Vagina (tissue), 2 donors: ENCODE measurements around the gene ZMIZ1. TPM values are rescaled to one million over a fixed set of nuclear protein-coding genes. Genes with fewer than 3 reads are reported as not detected.

Experiments used
- DNase-seq, 2 donors: peaks; one replicate each; pipeline ENCODE4 v3.0.0-alpha.2; 2017; ENCODE audit errors: extremely low spot score in 2 of 2
- H3K27ac ChIP-seq: fragments of 200-600 bp; sonication (generic); one replicate; pipeline ENCODE4 v1.5.1; 2019
- H3K27me3 ChIP-seq: fragments of 200-600 bp; sonication (generic); one replicate; pipeline ENCODE4 v1.5.1; 2019
- H3K36me3 ChIP-seq, 2 donors: fragments of 200-600 bp; sonication (generic); one replicate each; pipeline ENCODE4 v1.5.1; 2017 to 2019
- H3K4me1 ChIP-seq: fragments of 200-600 bp; sonication (generic); one replicate; pipeline ENCODE4 v1.5.1; 2019
- H3K4me3 ChIP-seq, 2 donors: fragments of 200-600 bp; sonication (generic); 1 replicate in 1 of 2; 2 replicates in 1 of 2; pipeline ENCODE4 v1.5.1; 2016 to 2019
- H3K9me3 ChIP-seq: fragments of 200-600 bp; sonication (generic); one replicate; pipeline ENCODE4 v1.5.1; 2019
- CTCF ChIP-seq, 3 experiments: fragments of 450-650 bp in 2 of 3; fragments of 200-600 bp in 1 of 3; sonication (generic) in 1 of 3; IDR thresholded peaks; one replicate each; pipeline ENCODE4 v1.5.1; 2017 to 2019; ENCODE audit warnings: antibody characterized with exemption in 3 of 3, mild to moderate bottlenecking in 2 of 3, moderate library complexity in 2 of 3
- POLR2A ChIP-seq, 2 donors: fragments of 450-650 bp; IDR thresholded peaks; one replicate each; pipeline ENCODE4 v1.6.1; 2017; ENCODE audit warnings: antibody characterized with exemption in 2 of 2, mild to moderate bottlenecking in 2 of 2, moderate library complexity in 2 of 2
- POLR2AphosphoS5 ChIP-seq, 2 donors: sonication (generic); formaldehyde crosslinking; IDR thresholded peaks; one replicate each; pipeline ENCODE4 v1.9.0; 2017; ENCODE audit warnings: antibody characterized with exemption in 2 of 2, mild to moderate bottlenecking in 2 of 2, low read depth in 1 of 2; ENCODE audit not compliant: insufficient read depth in 1 of 2
- intact Hi-C: fragments of 100-400 bp; cut with DNase I; formaldehyde crosslinking; loops from one replicate; pipeline ENCODE4 v1.15.1; 2023
- total RNA-seq: library from RNA; depleted of rRNA; stranded (reverse); fragments of >200 nt; gene quantifications from one replicate; pipeline ENCODE4 v1.2.3, GENCODE V29; 2016

The ZMIZ1 gene
- total RNA-seq, 1 donor from 2014 or later, result 61.4 TPM

GRCh38 chr10:79028056-79028430 is 40.7 kb upstream of the ZMIZ1 start:
- intact Hi-C loops, result no loop called here
- no peaks in the 10 kb centered on the region for H3K27me3 ChIP-seq
- DNase-seq, result no peak
- H3K9me3 ChIP-seq, result no peaks in the 10 kb centered on the region
- TF ChIP-seq POLR2A (IDR thresholded peaks at IDR 0.05), result no peak
- no peak for TF ChIP-seq CTCF (IDR thresholded peaks at IDR 0.05)
- TF ChIP-seq POLR2AphosphoS5 (IDR thresholded peaks at IDR 0.05; ENCODE audit: insufficient read depth in 1 of 2, low read depth in 1 of 2), result no peak
- no peaks in the 10 kb centered on the region for H3K4me1 ChIP-seq
- H3K4me3 ChIP-seq, result no peak overlapping the region
- no peak overlapping the region for H3K27ac ChIP-seq
- H3K36me3 ChIP-seq, result no peaks in the 10 kb centered on the region

GRCh38 chr10:79028451-79029010 is 40.2 kb upstream of the ZMIZ1 start:
- Histone ChIP-seq H3K9me3 (no peaks in the 10 kb centered on the region), H3K4me3 (no peak overlapping the region), H3K4me1 (no peaks in the 10 kb centered on the region), H3K27ac (no peak overlapping the region), H3K36me3 (no peaks in the 10 kb centered on the region), H3K27me3 (no peaks in the 10 kb centered on the region)
- no peak for TF ChIP-seq CTCF (IDR thresholded peaks at IDR 0.05)
- no peak for TF ChIP-seq POLR2A (IDR thresholded peaks at IDR 0.05)
- no peak for TF ChIP-seq POLR2AphosphoS5 (IDR thresholded peaks at IDR 0.05; ENCODE audit: insufficient read depth in 1 of 2, low read depth in 1 of 2)
- intact Hi-C loops, result no loop called here
- DNase-seq, result no peak

- H3K9me3 ChIP-seq, result no peaks in the 10 kb centered on the region
- no peak for DNase-seq
- H3K27me3 ChIP-seq, result no peaks in the 10 kb centered on the region
- TF ChIP-seq CTCF (IDR thresholded peaks at IDR 0.05), result no peak
- no peak for TF ChIP-seq POLR2AphosphoS5 (IDR thresholded peaks at IDR 0.05; ENCODE audit: insufficient read depth in 1 of 2, low read depth in 1 of 2)
- no peak for TF ChIP-seq POLR2A (IDR thresholded peaks at IDR 0.05)
- no peaks in the 10 kb centered on the region for H3K4me1 ChIP-seq
- no peak overlapping the region for H3K27ac ChIP-seq
- H3K36me3 ChIP-seq, result no peaks in the 10 kb centered on the region
- intact Hi-C loops, result no loop called here
- H3K4me3 ChIP-seq, result no peak overlapping the region
Observed at GRCh38 chr10:79029478-79030390, 39.0 kb upstream of the ZMIZ1 start.

- Histone ChIP-seq H3K27ac (no peak overlapping the region), H3K4me3 (no peak overlapping the region), H3K9me3 (no peaks in the 10 kb centered on the region), H3K4me1 (no peaks in the 10 kb centered on the region), H3K27me3 (no peaks in the 10 kb centered on the region), H3K36me3 (no peaks in the 10 kb centered on the region)
- intact Hi-C loops, result no loop called here
- no peak for TF ChIP-seq CTCF (IDR thresholded peaks at IDR 0.05)
- TF ChIP-seq POLR2AphosphoS5 (IDR thresholded peaks at IDR 0.05; ENCODE audit: insufficient read depth in 1 of 2, low read depth in 1 of 2), result no peak
- no peak for TF ChIP-seq POLR2A (IDR thresholded peaks at IDR 0.05)
- no peak for DNase-seq
Observed at GRCh38 chr10:79030705-79031104, 38.1 kb upstream of the ZMIZ1 start.

GRCh38 chr10:79031723-79032122 is 37.0 kb upstream of the ZMIZ1 start:
- intact Hi-C loops, result no loop called here
- no peak for DNase-seq
- H3K9me3 ChIP-seq, result no peaks in the 10 kb centered on the region
- no peaks in the 10 kb centered on the region for H3K4me1 ChIP-seq
- no peaks in the 10 kb centered on the region for H3K36me3 ChIP-seq
- H3K27me3 ChIP-seq, result no peaks in the 10 kb centered on the region
- no peak overlapping the region for H3K4me3 ChIP-seq
- no peak for TF ChIP-seq POLR2A (IDR thresholded peaks at IDR 0.05)
- TF ChIP-seq CTCF (IDR thresholded peaks at IDR 0.05), result no peak
- no peak for TF ChIP-seq POLR2AphosphoS5 (IDR thresholded peaks at IDR 0.05; ENCODE audit: insufficient read depth in 1 of 2, low read depth in 1 of 2)
- H3K27ac ChIP-seq, result no peak overlapping the region
